HEK293 (cell line): Measurements from ENCODE around the gene ZNF768.

Source experiments
- CTCF ChIA-PET: fragments of 350-600 bp; formaldehyde crosslinking; extraction: SDS; loops from one replicate; lab custom pipeline; 2021; ENCODE audit warnings: antibody characterized with exemption; lab: Yijun Ruan, JAX
- POLR2A ChIA-PET: fragments of 300-600 bp; formaldehyde crosslinking; extraction: SDS; loops from one replicate; lab custom pipeline; 2020; ENCODE audit warnings: antibody characterized with exemption, inconsistent platforms; lab: Yijun Ruan, JAX
- H3K27ac ChIP-seq: fragments of 200-500 bp; sonication (Bioruptor generic); 2 replicates; pipeline ENCODE4 v1.5.1; 2014; ENCODE audit warnings: low read depth, low read length, control low read depth, inconsistent platforms; ENCODE audit errors: extremely low read depth
- H3K36me3 ChIP-seq, 2 experiments: fragments of 200-500 bp in 1 of 2; sonication (Bioruptor generic) in 1 of 2; 1 replicate in 1 of 2; 2 replicates in 1 of 2; pipeline ENCODE4 v1.5.1; 2014 to 2017; ENCODE audit warnings: inconsistent platforms in 2 of 2, low read length in 2 of 2; ENCODE audit not compliant: control insufficient read depth in 2 of 2, insufficient read depth in 1 of 2
- H3K4me1 ChIP-seq: fragments of 200-500 bp; sonication (Bioruptor generic); 2 replicates; pipeline ENCODE4 v1.5.1; 2014; ENCODE audit warnings: mild to moderate bottlenecking, low read length, inconsistent platforms; ENCODE audit not compliant: control insufficient read depth, insufficient read depth
- H3K4me3 ChIP-seq: 2 replicates; pipeline ENCODE4 v1.5.1; 2011; ENCODE audit warnings: low read depth, mild to moderate bottlenecking, control low read depth, low read length, moderate library complexity
- H3K9me3 ChIP-seq: fragments of 200-500 bp; sonication (Bioruptor generic); 2 replicates; pipeline ENCODE4 v1.5.1; 2014; ENCODE audit warnings: low read depth, low read length, inconsistent platforms; ENCODE audit not compliant: control insufficient read depth, insufficient read depth
- KLF8 ChIP-seq: fragments of 450-650 bp; formaldehyde crosslinking; IDR thresholded peaks from 2 replicates; pipeline ENCODE4 v1.5.1; 2016; ENCODE audit warnings: missing biosample characterization, missing genetic modification characterization
- PRDM4 ChIP-seq: fragments of 450-650 bp; formaldehyde crosslinking; IDR thresholded peaks from 2 replicates; pipeline ENCODE4 v1.5.1; 2017; ENCODE audit warnings: missing biosample characterization, missing genetic modification characterization
- SP2 ChIP-seq: fragments of 450-650 bp; formaldehyde crosslinking; IDR thresholded peaks from 2 replicates; pipeline ENCODE4 v1.5.1; 2016; ENCODE audit warnings: missing biosample characterization, missing genetic modification characterization
- YY1 ChIP-seq: fragments of 450-650 bp; formaldehyde crosslinking; IDR thresholded peaks from 2 replicates; pipeline ENCODE4 v1.5.1; 2018; ENCODE audit warnings: missing biosample characterization, missing genetic modification characterization
- ZBTB20 ChIP-seq: fragments of 450-650 bp; formaldehyde crosslinking; IDR thresholded peaks from 2 replicates; pipeline ENCODE4 v1.5.1; 2016; ENCODE audit warnings: missing biosample characterization, missing genetic modification characterization
- ZNF239 ChIP-seq: fragments of 450-650 bp; formaldehyde crosslinking; IDR thresholded peaks from 2 replicates; pipeline ENCODE4 v1.5.1; 2016; ENCODE audit warnings: missing biosample characterization, missing genetic modification characterization
- ZNF248 ChIP-seq: fragments of 450-650 bp; formaldehyde crosslinking; IDR thresholded peaks from 2 replicates; pipeline ENCODE4 v1.5.1; 2017; ENCODE audit warnings: missing biosample characterization, missing genetic modification characterization
- ZNF274 ChIP-seq, 2 experiments: fragments of 200-500 bp in 1 of 2; fragments of 450-650 bp in 1 of 2; sonication (Bioruptor generic) in 1 of 2; formaldehyde crosslinking in 1 of 2; IDR thresholded peaks; 2 replicates each; pipeline versions ENCODE4 v1.5.1 to v1.6.1; 2014 to 2016; ENCODE audit warnings: borderline replicate concordance in 1 of 2, inconsistent platforms in 1 of 2, low read length in 1 of 2, missing biosample characterization in 1 of 2, missing genetic modification characterization in 1 of 2
- ZNF324 ChIP-seq: fragments of 450-650 bp; formaldehyde crosslinking; IDR thresholded peaks from 2 replicates; pipeline ENCODE4 v1.5.1; 2016; ENCODE audit warnings: missing biosample characterization, missing genetic modification characterization
- ZNF341 ChIP-seq: fragments of 450-650 bp; formaldehyde crosslinking; IDR thresholded peaks from 2 replicates; pipeline ENCODE4; 2016; ENCODE audit warnings: low read depth, missing biosample characterization, missing genetic modification characterization
- ZNF426 ChIP-seq: fragments of 450-650 bp; formaldehyde crosslinking; IDR thresholded peaks from 2 replicates; pipeline ENCODE4 v1.5.1; 2017; ENCODE audit warnings: missing biosample characterization, missing genetic modification characterization, mild to moderate bottlenecking, inconsistent platforms, moderate library complexity
- ZNF48 ChIP-seq: fragments of 450-650 bp; formaldehyde crosslinking; IDR thresholded peaks from 2 replicates; pipeline ENCODE4 v1.5.1; 2016; ENCODE audit warnings: missing biosample characterization, missing genetic modification characterization
- ZNF514 ChIP-seq: fragments of 450-650 bp; formaldehyde crosslinking; IDR thresholded peaks from 2 replicates; pipeline ENCODE4 v1.5.1; 2016; ENCODE audit warnings: missing biosample characterization, missing genetic modification characterization
- ZNF530 ChIP-seq: fragments of 450-650 bp; formaldehyde crosslinking; IDR thresholded peaks from 2 replicates; pipeline ENCODE4 v1.5.1; 2016; ENCODE audit warnings: low read depth, missing biosample characterization, missing genetic modification characterization
- ZNF639 ChIP-seq: fragments of 450-650 bp; formaldehyde crosslinking; IDR thresholded peaks from 2 replicates; pipeline ENCODE4 v1.5.1; 2016; ENCODE audit warnings: missing biosample characterization, missing genetic modification characterization
- ZNF776 ChIP-seq: fragments of 450-650 bp; formaldehyde crosslinking; IDR thresholded peaks from 2 replicates; pipeline ENCODE4 v1.5.0; 2017; ENCODE audit warnings: missing biosample characterization, missing genetic modification characterization, borderline replicate concordance
- ZSCAN4 ChIP-seq: fragments of 450-650 bp; formaldehyde crosslinking; IDR thresholded peaks from 2 replicates; pipeline ENCODE4 v1.5.1; 2017; ENCODE audit warnings: missing biosample characterization, missing genetic modification characterization
- ZSCAN5A ChIP-seq: fragments of 450-650 bp; formaldehyde crosslinking; IDR thresholded peaks from 2 replicates; pipeline ENCODE4 v1.5.1; 2016; ENCODE audit warnings: missing biosample characterization, missing genetic modification characterization

Gene ZNF768

GRCh38 chr16:30525844-30526136, 576 bp downstream of the ZNF768 start:
- peak overlapping the region; percentile 82 for H3K4me3 ChIP-seq
- H3K36me3 ChIP-seq = peaks cover 0 to 19% of the 10 kb centered on the region in 2 experiments; a peak in 1 of 3 replicates
- POLR2A ChIA-PET = interaction anchor here (1.3 to 2.1 kb wide), 6 partner anchors 10 to 155 kb away, joined by 4 to 9 read pairs (median 6); partner anchors contain the start of genes DCTPP1, TBC1D10B, ZNF688 and ZNF764
- TF ChIP-seq ZNF324 (tag by site-specific recombination) (no peak), ZNF530 (tag by site-specific recombination) (no peak), PRDM4 (tag by site-specific recombination) (no peak), ZNF48 (tag by site-specific recombination) (no peak), ZNF514 (tag by site-specific recombination) (no peak), YY1 (no peak), ZNF239 (tag by site-specific recombination) (no peak), ZNF776 (tag by site-specific recombination) (no peak), ZBTB20 (tag by site-specific recombination) (no peak), KLF8 (tag by site-specific recombination) (no peak), ZNF248 (tag by site-specific recombination) (no peak), ZNF341 (tag by site-specific recombination) (no peak), ZSCAN5A (no peak), ZSCAN4 (tag by site-specific recombination) (no peak), ZNF274 (IDR thresholded peaks at IDR 0.05; ENCODE audit: low read length) (no peak), ZNF274 (tag by site-specific recombination; IDR thresholded peaks at IDR 0.05; ENCODE audit: borderline replicate concordance) (no peak), ZNF639 (no peak), SP2 (no peak), ZNF426 (tag by site-specific recombination) (no peak)
- no peaks in the 10 kb centered on the region for H3K9me3 ChIP-seq
- peaks cover 9% of the 10 kb centered on the region for H3K4me1 ChIP-seq
- H3K27ac ChIP-seq = peak overlapping the region; percentile 82
- CTCF ChIA-PET = interaction anchor here (1.3 kb wide), 1 partner anchor 10 kb away, joined by 9 read pairs; the partner anchor contains the start of gene ZNF747
